Measurements from ENCODE around the gene NTMT1. TPM values are rescaled to one million over a fixed set of nuclear protein-coding genes. Genes with fewer than 3 reads are reported as not detected.
"Not testable (repeated sequence)": the region's sequence is repeated elsewhere in the genome, so short reads cannot be mapped to it uniquely, and the experiment has no call there.

Gene NTMT1
- total RNA-seq, 3 donors from 2014 or later: 17.8 to 31.1 (median 27.4) TPM

GRCh38 chr9:129633848-129634247, 7.9 kb downstream of the NTMT1 start:
- H3K9me3 ChIP-seq: no peaks in the 10 kb centered on the region
- H3K27me3 ChIP-seq: no peaks in the 10 kb centered on the region
- no peak overlapping the region for H3K4me3 ChIP-seq
- TF ChIP-seq, protein P1, sequence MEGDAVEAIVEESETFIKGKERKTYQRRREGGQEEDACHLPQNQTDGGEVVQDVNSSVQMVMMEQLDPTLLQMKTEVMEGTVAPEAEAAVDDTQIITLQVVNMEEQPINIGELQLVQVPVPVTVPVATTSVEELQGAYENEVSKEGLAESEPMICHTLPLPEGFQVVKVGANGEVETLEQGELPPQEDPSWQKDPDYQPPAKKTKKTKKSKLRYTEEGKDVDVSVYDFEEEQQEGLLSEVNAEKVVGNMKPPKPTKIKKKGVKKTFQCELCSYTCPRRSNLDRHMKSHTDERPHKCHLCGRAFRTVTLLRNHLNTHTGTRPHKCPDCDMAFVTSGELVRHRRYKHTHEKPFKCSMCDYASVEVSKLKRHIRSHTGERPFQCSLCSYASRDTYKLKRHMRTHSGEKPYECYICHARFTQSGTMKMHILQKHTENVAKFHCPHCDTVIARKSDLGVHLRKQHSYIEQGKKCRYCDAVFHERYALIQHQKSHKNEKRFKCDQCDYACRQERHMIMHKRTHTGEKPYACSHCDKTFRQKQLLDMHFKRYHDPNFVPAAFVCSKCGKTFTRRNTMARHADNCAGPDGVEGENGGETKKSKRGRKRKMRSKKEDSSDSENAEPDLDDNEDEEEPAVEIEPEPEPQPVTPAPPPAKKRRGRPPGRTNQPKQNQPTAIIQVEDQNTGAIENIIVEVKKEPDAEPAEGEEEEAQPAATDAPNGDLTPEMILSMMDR (IDR thresholded peaks at IDR 0.05): no peak
- no peak for DNase-seq (ENCODE audit: low spot score in 2 of 2)
- peaks cover 0 to 18% of the 10 kb centered on the region in 2 donors for H3K4me1 ChIP-seq
- intact Hi-C loops (cut with DNase I; ENCODE audit: low total_unique reads): no loop called here
- H3K27ac ChIP-seq: no peak overlapping the region
- no peaks in the 10 kb centered on the region for H3K36me3 ChIP-seq

- Histone ChIP-seq H3K27ac (no peak overlapping the region), H3K9me3 (no peaks in the 10 kb centered on the region), H3K4me3 (no peak overlapping the region), H3K4me1 (peaks cover 3 to 25% of the 10 kb centered on the region in 2 donors), H3K27me3 (no peaks in the 10 kb centered on the region), H3K36me3 (no peaks in the 10 kb centered on the region)
- intact Hi-C loops (cut with DNase I; ENCODE audit: low total_unique reads): no loop called here
- no peak for DNase-seq (ENCODE audit: low spot score in 2 of 2)
- TF ChIP-seq POLR2AphosphoS5 (IDR thresholded peaks at IDR 0.05) (no peak), POLR2A (IDR thresholded peaks at IDR 0.05) (no peak)
- TF ChIP-seq, protein P1 (IDR thresholded peaks at IDR 0.05): no peak
Measured at GRCh38 chr9:129635099-129636065, 9.4 kb downstream of the NTMT1 start.

- H3K9me3 ChIP-seq; H3K27ac ChIP-seq; H3K36me3 ChIP-seq; intact Hi-C loops (cut with DNase I; ENCODE audit: low total_unique reads); DNase-seq (ENCODE audit: low spot score in 2 of 2); H3K4me3 ChIP-seq; H3K27me3 ChIP-seq: not testable (repeated sequence)
- H3K4me1 ChIP-seq: peaks cover 3 to 27% of the 10 kb centered on the region in 2 donors
Measured at GRCh38 chr9:129636343-129636742, 10.4 kb downstream of the NTMT1 start.

DNA sequence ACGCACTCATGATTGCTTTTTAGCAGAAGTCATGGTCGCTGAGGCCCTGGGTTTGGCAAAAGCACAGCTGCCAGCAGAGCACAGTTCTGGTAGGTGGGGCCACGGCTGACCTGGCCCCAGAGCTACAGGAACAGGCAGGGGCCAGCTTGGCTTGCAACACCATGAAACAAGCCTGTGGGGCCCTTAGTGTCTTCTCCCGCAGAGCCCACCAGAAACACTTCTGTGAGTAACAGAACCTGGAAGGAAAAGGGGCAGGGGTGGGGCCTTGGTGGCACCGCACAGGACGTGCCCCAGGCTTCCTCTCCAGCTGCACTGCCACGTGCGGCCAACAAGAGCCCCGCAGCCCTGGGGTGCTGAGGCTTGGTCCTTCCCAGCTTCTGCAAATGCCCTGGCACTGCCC, 11.1 kb downstream of the NTMT1 start:
- DNase-seq (ENCODE audit: low spot score in 2 of 2): no peak
- peaks cover 3 to 21% of the 10 kb centered on the region in 2 donors for H3K4me1 ChIP-seq
- no peak overlapping the region for H3K27ac ChIP-seq
- H3K4me3 ChIP-seq: no peak overlapping the region
- no peaks in the 10 kb centered on the region for H3K9me3 ChIP-seq
- no peaks in the 10 kb centered on the region for H3K27me3 ChIP-seq
- no peaks in the 10 kb centered on the region for H3K36me3 ChIP-seq
- TF ChIP-seq POLR2AphosphoS5 (IDR thresholded peaks at IDR 0.05) (no peak), POLR2A (IDR thresholded peaks at IDR 0.05) (no peak)
- TF ChIP-seq, protein P1 (IDR thresholded peaks at IDR 0.05): no peak
- intact Hi-C loops (cut with DNase I; ENCODE audit: low total_unique reads): no loop called here

DNA sequence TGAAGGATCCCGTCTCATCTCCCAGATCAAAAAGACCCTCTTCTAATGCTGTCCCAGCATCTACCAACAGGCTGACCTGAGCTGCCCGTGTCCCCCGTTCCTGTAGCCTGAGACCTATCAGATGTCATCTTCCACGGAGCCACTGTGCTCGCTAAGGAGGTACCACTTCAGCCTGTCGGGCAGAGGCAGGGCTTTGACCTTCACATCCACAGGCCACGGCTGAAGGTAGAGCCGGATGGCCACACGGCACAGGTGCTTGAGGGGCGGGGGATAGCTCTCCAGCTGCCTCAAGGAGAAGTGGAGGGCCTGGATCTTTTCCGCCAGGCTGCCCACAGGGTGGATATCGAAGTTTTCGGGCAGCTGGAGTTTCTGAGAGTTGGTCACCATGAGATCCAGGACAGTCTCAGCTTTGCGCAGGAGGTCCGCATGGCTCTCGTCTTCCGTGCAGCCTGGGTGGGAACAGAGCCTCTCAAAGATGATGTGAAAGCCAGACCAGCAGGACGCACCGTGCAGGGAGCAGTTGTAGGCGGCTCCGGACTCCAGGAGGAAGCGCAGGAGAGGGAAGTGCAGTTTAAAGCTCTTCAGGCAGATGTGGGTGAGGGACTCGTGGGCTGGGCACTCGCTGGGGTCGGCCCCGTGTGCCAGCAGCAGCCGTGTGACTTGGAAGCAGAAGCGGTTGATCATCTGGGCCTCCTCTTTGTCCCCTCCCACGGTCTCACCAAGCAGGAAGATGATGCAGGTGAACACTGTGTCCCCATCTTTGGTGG, 11.9 kb downstream of the NTMT1 start:
- Histone ChIP-seq H3K36me3 (no peaks in the 10 kb centered on the region), H3K27me3 (no peaks in the 10 kb centered on the region), H3K4me3 (no peak overlapping the region), H3K4me1 (peaks cover 3 to 16% of the 10 kb centered on the region in 2 donors), H3K27ac (no peak overlapping the region), H3K9me3 (no peaks in the 10 kb centered on the region)
- TF ChIP-seq POLR2AphosphoS5 (IDR thresholded peaks at IDR 0.05): no peak
- no peak for TF ChIP-seq POLR2A (IDR thresholded peaks at IDR 0.05)
- TF ChIP-seq, protein P1 (IDR thresholded peaks at IDR 0.05): no peak
- DNase-seq (ENCODE audit: low spot score in 2 of 2): no peak
- intact Hi-C loops (cut with DNase I; ENCODE audit: low total_unique reads): no loop called here
